SK-N-SH (cell line): ENCODE results near the gene NELFA.

ENCODE experiments used
- EP300 ChIP-seq, 2 experiments: IDR thresholded peaks; 2 replicates each; pipeline versions ENCODE4 v1.4.0 to v1.6.1; 2012; ENCODE audit warnings: borderline replicate concordance in 1 of 2, low read depth in 1 of 2, low read length in 1 of 2
- EZH2phosphoT487 ChIP-seq: fragments of 200-600 bp; sonication (generic); IDR thresholded peaks from 2 replicates; pipeline ENCODE4 v1.6.1; 2017; ENCODE audit warnings: low read depth, mixed run types, mild to moderate bottlenecking, antibody characterized with exemption, moderate library complexity, borderline replicate concordance
- NFIC ChIP-seq: IDR thresholded peaks from 2 replicates; pipeline ENCODE4 v1.4.0; 2012; ENCODE audit warnings: borderline replicate concordance
- POLR2AphosphoS5 ChIP-seq: IDR thresholded peaks from 2 replicates; pipeline ENCODE4 v1.6.1; 2012; ENCODE audit warnings: low read depth, low read length
- RAD21 ChIP-seq: IDR thresholded peaks from 2 replicates; pipeline ENCODE4 v1.6.1; 2012; ENCODE audit warnings: mild to moderate bottlenecking, low read length
- TF ChIP-seq, protein P1 (sequence below): fragments of 200-600 bp; sonication (generic); IDR thresholded peaks from 2 replicates; pipeline ENCODE4 v1.6.1; 2017; ENCODE audit warnings: antibody characterized with exemption, mild to moderate bottlenecking, moderate library complexity
- TF ChIP-seq, protein P2 (sequence below): fragments of 150-350 bp; IDR thresholded peaks from 2 replicates; pipeline ENCODE4 v1.6.1; 2017; ENCODE audit warnings: antibody characterized with exemption, low read length, low read depth, borderline replicate concordance

DNA sequence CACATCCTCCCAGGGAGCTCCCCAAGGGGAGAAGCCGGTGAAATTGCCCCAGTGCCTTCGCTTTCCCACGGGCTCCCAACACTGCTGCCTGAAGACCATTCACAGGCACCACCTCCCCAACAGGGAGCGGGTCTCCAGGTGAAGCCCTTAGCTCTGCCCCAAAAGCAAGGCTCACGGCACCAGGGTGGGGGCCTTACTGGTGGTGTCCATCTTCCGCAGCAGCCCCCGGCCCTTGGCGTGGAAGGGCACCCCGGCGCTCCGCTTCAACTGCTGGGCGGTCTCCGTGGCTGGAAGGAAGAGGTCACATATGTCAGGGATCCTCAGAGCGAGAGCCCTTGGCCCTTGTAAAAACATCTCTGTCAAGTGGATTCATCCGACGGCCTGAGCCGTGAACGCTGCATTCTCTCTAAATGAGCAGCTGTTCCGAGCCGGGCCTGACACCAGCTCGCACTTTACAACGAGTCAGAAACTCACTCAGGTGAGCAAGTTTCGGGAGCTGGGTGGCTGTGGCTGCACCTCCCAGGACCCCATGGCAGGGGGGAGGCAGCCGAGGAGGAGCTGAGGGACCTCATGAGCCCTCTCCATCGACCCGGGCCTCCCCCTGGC lies 20.9 kb downstream of the NELFA start:
- TF ChIP-seq RAD21 = no peak
- TF ChIP-seq EZH2phosphoT487 = no peak
- TF ChIP-seq, protein P1, sequence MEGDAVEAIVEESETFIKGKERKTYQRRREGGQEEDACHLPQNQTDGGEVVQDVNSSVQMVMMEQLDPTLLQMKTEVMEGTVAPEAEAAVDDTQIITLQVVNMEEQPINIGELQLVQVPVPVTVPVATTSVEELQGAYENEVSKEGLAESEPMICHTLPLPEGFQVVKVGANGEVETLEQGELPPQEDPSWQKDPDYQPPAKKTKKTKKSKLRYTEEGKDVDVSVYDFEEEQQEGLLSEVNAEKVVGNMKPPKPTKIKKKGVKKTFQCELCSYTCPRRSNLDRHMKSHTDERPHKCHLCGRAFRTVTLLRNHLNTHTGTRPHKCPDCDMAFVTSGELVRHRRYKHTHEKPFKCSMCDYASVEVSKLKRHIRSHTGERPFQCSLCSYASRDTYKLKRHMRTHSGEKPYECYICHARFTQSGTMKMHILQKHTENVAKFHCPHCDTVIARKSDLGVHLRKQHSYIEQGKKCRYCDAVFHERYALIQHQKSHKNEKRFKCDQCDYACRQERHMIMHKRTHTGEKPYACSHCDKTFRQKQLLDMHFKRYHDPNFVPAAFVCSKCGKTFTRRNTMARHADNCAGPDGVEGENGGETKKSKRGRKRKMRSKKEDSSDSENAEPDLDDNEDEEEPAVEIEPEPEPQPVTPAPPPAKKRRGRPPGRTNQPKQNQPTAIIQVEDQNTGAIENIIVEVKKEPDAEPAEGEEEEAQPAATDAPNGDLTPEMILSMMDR = no peak
- TF ChIP-seq, protein P2, sequence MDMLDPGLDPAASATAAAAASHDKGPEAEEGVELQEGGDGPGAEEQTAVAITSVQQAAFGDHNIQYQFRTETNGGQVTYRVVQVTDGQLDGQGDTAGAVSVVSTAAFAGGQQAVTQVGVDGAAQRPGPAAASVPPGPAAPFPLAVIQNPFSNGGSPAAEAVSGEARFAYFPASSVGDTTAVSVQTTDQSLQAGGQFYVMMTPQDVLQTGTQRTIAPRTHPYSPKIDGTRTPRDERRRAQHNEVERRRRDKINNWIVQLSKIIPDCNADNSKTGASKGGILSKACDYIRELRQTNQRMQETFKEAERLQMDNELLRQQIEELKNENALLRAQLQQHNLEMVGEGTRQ = no peak
- no peak for TF ChIP-seq NFIC
- TF ChIP-seq EP300 (IDR thresholded peaks at IDR 0.05; ENCODE audit: borderline replicate concordance in 1 of 2, low read depth in 1 of 2, low read length in 1 of 2) = no peak
- no peak for TF ChIP-seq POLR2AphosphoS5
